Muscle of leg (tissue), 11 donors: ENCODE results near the gene REEP6. TPM values are rescaled to one million over a fixed set of nuclear protein-coding genes. Genes with fewer than 3 reads are reported as not detected.
"Not testable (repeated sequence)": the region's sequence is repeated elsewhere in the genome, so short reads cannot be mapped to it uniquely, and the experiment has no call there.

Experiments used
- DNase-seq: peaks from one replicate; pipeline ENCODE4 v3.0.0; 2013
- H3K27ac ChIP-seq: one replicate; pipeline ENCODE4 v1.5.1; 2013; ENCODE audit warnings: mild to moderate bottlenecking, low read length, control low read depth
- H3K27me3 ChIP-seq: one replicate; pipeline ENCODE4 v1.6.1; 2013; ENCODE audit warnings: low read length; ENCODE audit not compliant: control insufficient read depth, insufficient read depth
- H3K36me3 ChIP-seq: one replicate; pipeline ENCODE4 v1.6.1; 2013; ENCODE audit warnings: low read length; ENCODE audit not compliant: control insufficient read depth, insufficient read depth
- H3K4me1 ChIP-seq: one replicate; pipeline ENCODE4 v1.6.1; 2013; ENCODE audit warnings: low read length; ENCODE audit not compliant: control insufficient read depth, insufficient read depth
- H3K4me3 ChIP-seq: one replicate; pipeline ENCODE4 v1.5.1; 2013; ENCODE audit warnings: low read length, control low read depth
- H3K9me3 ChIP-seq: replicated peaks from 2 replicates; pipeline ENCODE4 v1.6.1; 2013; ENCODE audit warnings: low read depth, low read length; ENCODE audit not compliant: control insufficient read depth
- WGBS: methylation state at CpG from one replicate; pipeline ENCODE4 v1.1.5; 2013; ENCODE audit warnings: missing lambda C conversion rate; ENCODE audit not compliant: insufficient coverage; 5-methylcytosine and 5-hydroxymethylcytosine counted together
- polyA plus RNA-seq, 8 donors: library from polyadenylated mRNA; unstranded; fragments of 120-200 nt; gene quantifications; one replicate each; pipeline versions ENCODE4 v1.2.1 to v1.2.3, GENCODE V29; 2013; ENCODE audit warnings: inconsistent platforms in 1 of 8, low replicate concordance in 1 of 8; ENCODE audit not compliant: insufficient read length in 8 of 8, insufficient read depth in 1 of 8
- total RNA-seq: library from RNA; stranded (reverse); fragments of 120-200 nt; gene quantifications from one replicate; pipeline ENCODE4 v1.2.4, GENCODE V29; 2013

Gene REEP6
- total and polyA plus RNA-seq, 9 donors: 0.58 to 11.9 (median 1.8) TPM

- Histone ChIP-seq H3K4me1 (peaks cover 21% of the 10 kb centered on the region), H3K27ac (no peak overlapping the region), H3K36me3 (no peaks in the 10 kb centered on the region), H3K4me3 (no peak overlapping the region), H3K9me3 (no peaks in the 10 kb centered on the region), H3K27me3 (peaks cover 54% of the 10 kb centered on the region)
- 50% methylated on average over 1 of the region's 14 CpGs for WGBS
- DNase-seq: no peak
These were observed 24.2 kb downstream of the REEP6 start for GRCh38 chr19:1514986-1515721.

GRCh38 chr19:1516395-1516753, 25.4 kb downstream of the REEP6 start:
- no peaks in the 10 kb centered on the region for H3K9me3 ChIP-seq
- peaks cover 53% of the 10 kb centered on the region for H3K27me3 ChIP-seq
- no peak overlapping the region for H3K27ac ChIP-seq
- no peak for DNase-seq
- 55% methylated on average over 5 of the region's 8 CpGs for WGBS
- H3K4me3 ChIP-seq: no peak overlapping the region
- peaks cover 16% of the 10 kb centered on the region for H3K4me1 ChIP-seq
- no peaks in the 10 kb centered on the region for H3K36me3 ChIP-seq

- H3K27ac ChIP-seq: no peak overlapping the region
- H3K36me3 ChIP-seq: no peaks in the 10 kb centered on the region
- peaks cover 54% of the 10 kb centered on the region for H3K27me3 ChIP-seq
- H3K4me1 ChIP-seq: peaks cover 10% of the 10 kb centered on the region
- H3K9me3 ChIP-seq: no peaks in the 10 kb centered on the region
- no peak for DNase-seq
- WGBS: 86% methylated on average over 3 of the region's 4 CpGs
- no peak overlapping the region for H3K4me3 ChIP-seq
These were observed 27.5 kb downstream of the REEP6 start for GRCh38 chr19:1518471-1518870.

GRCh38 chr19:1519802-1520201, 28.8 kb downstream of the REEP6 start:
- not testable (repeated sequence) for H3K27ac ChIP-seq, DNase-seq, H3K4me1 ChIP-seq, H3K9me3 ChIP-seq, H3K4me3 ChIP-seq, H3K36me3 ChIP-seq
- H3K27me3 ChIP-seq: peaks cover 53% of the 10 kb centered on the region
- 76% methylated on average over 6 of the region's 8 CpGs for WGBS

GRCh38 chr19:1520203-1520780, 29.3 kb downstream of the REEP6 start:
- H3K4me1 ChIP-seq: peaks cover 10% of the 10 kb centered on the region
- DNase-seq: no peak
- 65% methylated on average over 16 of the region's 17 CpGs for WGBS
- no peaks in the 10 kb centered on the region for H3K36me3 ChIP-seq
- H3K27me3 ChIP-seq: peaks cover 53% of the 10 kb centered on the region
- no peaks in the 10 kb centered on the region for H3K9me3 ChIP-seq
- H3K27ac ChIP-seq: no peak overlapping the region
- H3K4me3 ChIP-seq: no peak overlapping the region

GRCh38 chr19:1521636-1522035, 30.7 kb downstream of the REEP6 start:
- Histone ChIP-seq H3K36me3 (no peaks in the 10 kb centered on the region), H3K27ac (no peak overlapping the region), H3K27me3 (peaks cover 63% of the 10 kb centered on the region), H3K4me3 (no peak overlapping the region), H3K4me1 (peaks cover 10% of the 10 kb centered on the region), H3K9me3 (no peaks in the 10 kb centered on the region)
- DNase-seq: peak; percentile 42
- WGBS: 50% methylated on average over 9 of the region's 14 CpGs

GRCh38 chr19:1522061-1522460, 31.1 kb downstream of the REEP6 start:
- 57% methylated on average over 7 of the region's 10 CpGs for WGBS
- Histone ChIP-seq H3K27me3 (peaks cover 62% of the 10 kb centered on the region), H3K27ac (no peak overlapping the region)

GRCh38 chr19:1522838-1523237, 31.9 kb downstream of the REEP6 start:
- no peak for DNase-seq
- Histone ChIP-seq H3K4me1 (peaks cover 10% of the 10 kb centered on the region), H3K9me3 (no peaks in the 10 kb centered on the region), H3K27ac (no peak overlapping the region), H3K36me3 (no peaks in the 10 kb centered on the region), H3K4me3 (no peak overlapping the region), H3K27me3 (peaks cover 62% of the 10 kb centered on the region)
- 56% methylated on average over 6 of the region's 18 CpGs for WGBS

More at GRCh38 chr19:1522061-1522460, 31.1 kb downstream of the REEP6 start:
- H3K4me1 ChIP-seq: peaks cover 10% of the 10 kb centered on the region
- no peak overlapping the region for H3K4me3 ChIP-seq
- no peaks in the 10 kb centered on the region for H3K9me3 ChIP-seq
- no peaks in the 10 kb centered on the region for H3K36me3 ChIP-seq
- DNase-seq: no peak

GRCh38 chr19:1523412-1524286, 32.7 kb downstream of the REEP6 start, which contains the start of gene PLK5:
Gene PLK5 (plus strand): TSS chr19:1524077. CDS start chr19:1526997, 2,920 bp downstream.
- WGBS: 6% methylated on average over 85 of the region's 92 CpGs

More at GRCh38 chr19:1523412-1524286, 32.7 kb downstream of the REEP6 start, which contains the start of gene PLK5:
- Histone ChIP-seq H3K4me3 (no peak within 1 kb of the TSS), H3K27me3 (peaks cover 56% of the 10 kb centered on the region), H3K36me3 (no peaks in the 10 kb centered on the region), H3K27ac (no peak within 1 kb of the TSS), H3K9me3 (no peaks in the 10 kb centered on the region), H3K4me1 (peaks cover 10% of the 10 kb centered on the region)
- DNase-seq: no peak
